Stomach (tissue), 4 donors: Measurements from ENCODE around the gene ATP12A.
A peak's percentile ranks its signal among the peaks of the same experiment; 100 is the strongest.

ENCODE experiments used
- CTCF ChIP-seq, 7 experiments: fragments of 450-650 bp in 4 of 7; fragments of 200-600 bp in 3 of 7; sonication (generic) in 3 of 7; IDR thresholded peaks; one replicate each; pipeline ENCODE4 v1.5.1; 2016 to 2019; ENCODE audit warnings: antibody characterized with exemption in 7 of 7, control low read depth in 2 of 7, mild to moderate bottlenecking in 1 of 7
- POLR2A ChIP-seq, 4 donors: fragments of 450-650 bp; IDR thresholded peaks; one replicate each; pipeline ENCODE4 v1.6.1; 2016; ENCODE audit warnings: antibody characterized with exemption in 4 of 4, control low read depth in 2 of 4, mild to moderate bottlenecking in 1 of 4, moderate library complexity in 1 of 4

GRCh38 chr13:24727731-24728601, 47.8 kb downstream of the ATP12A start:
- no peak for TF ChIP-seq POLR2A (IDR thresholded peaks at IDR 0.05)
- peak in 5 of 7 experiments; percentile 54 to 89 (median 65) for TF ChIP-seq CTCF (IDR thresholded peaks at IDR 0.05)
